ENCODE data around the gene STK32C.

STK32C gene

GRCh38 chr10:132289439-132289838, 18.3 kb downstream of the STK32C start:
- TF ChIP-seq CREB5 (CRISPR knock-in tag; IDR thresholded peaks at IDR 0.05; ENCODE audit: low read depth) (no peak), ZNF70 (CRISPR knock-in tag; IDR thresholded peaks at IDR 0.05) (no peak), GLIS3 (CRISPR knock-in tag; IDR thresholded peaks at IDR 0.05) (no peak), CSDC2 (CRISPR knock-in tag; IDR thresholded peaks at IDR 0.05) (no peak), ZNF8 (CRISPR knock-in tag; IDR thresholded peaks at IDR 0.05) (no peak)
- ATAC-seq, result no peak

- no peak for TF ChIP-seq RARB (CRISPR knock-in tag; IDR thresholded peaks at IDR 0.05)
- no peak for TF ChIP-seq ZNF565 (CRISPR knock-in tag; conservative IDR thresholded peaks at IDR 0.05; ENCODE audit: low read depth)
- no peak for TF ChIP-seq TSHZ2 (CRISPR knock-in tag; IDR thresholded peaks at IDR 0.05)
- no peak for TF ChIP-seq PPARA (CRISPR knock-in tag; IDR thresholded peaks at IDR 0.05; ENCODE audit: borderline replicate concordance)
- TF ChIP-seq POU6F1 (CRISPR knock-in tag; IDR thresholded peaks at IDR 0.05; ENCODE audit: borderline replicate concordance, low read depth), result no peak
- no peak for TF ChIP-seq SNAI2 (CRISPR knock-in tag; IDR thresholded peaks at IDR 0.05)
- ATAC-seq, result no peak
Measured at GRCh38 chr10:132283604-132284382, 24.0 kb downstream of the STK32C start.

GRCh38 chr10:132282667-132283603, 24.8 kb downstream of the STK32C start:
- ATAC-seq, result no peak
- TF ChIP-seq CSDC2 (CRISPR knock-in tag; IDR thresholded peaks at IDR 0.05), result no peak
- no peak for TF ChIP-seq BACH2 (CRISPR knock-in tag; IDR thresholded peaks at IDR 0.05; ENCODE audit: borderline replicate concordance)
- TF ChIP-seq ZNF8 (CRISPR knock-in tag; IDR thresholded peaks at IDR 0.05), result no peak
- TF ChIP-seq POU6F1 (CRISPR knock-in tag; IDR thresholded peaks at IDR 0.05; ENCODE audit: borderline replicate concordance, low read depth), result no peak
- no peak for TF ChIP-seq ZC3H10 (CRISPR knock-in tag; IDR thresholded peaks at IDR 0.05)
- no peak for TF ChIP-seq CSRNP3 (CRISPR knock-in tag; IDR thresholded peaks at IDR 0.05)
- no peak for TF ChIP-seq PPARA (CRISPR knock-in tag; IDR thresholded peaks at IDR 0.05; ENCODE audit: borderline replicate concordance)
- TF ChIP-seq ZFP30 (CRISPR knock-in tag; IDR thresholded peaks at IDR 0.05), result no peak
- TF ChIP-seq GLIS3 (CRISPR knock-in tag; IDR thresholded peaks at IDR 0.05), result no peak
- no peak for TF ChIP-seq ZNF565 (CRISPR knock-in tag; conservative IDR thresholded peaks at IDR 0.05; ENCODE audit: low read depth)
- no peak for TF ChIP-seq ESRRG (CRISPR knock-in tag; IDR thresholded peaks at IDR 0.05)
- no peak for TF ChIP-seq ZFP3 (CRISPR knock-in tag; IDR thresholded peaks at IDR 0.05)

Measured in SK-N-SH treated with all-trans-retinoic acid at 6 μM for 48 hours (cell line).